ENCODE results near the gene MINDY4.

DNA sequence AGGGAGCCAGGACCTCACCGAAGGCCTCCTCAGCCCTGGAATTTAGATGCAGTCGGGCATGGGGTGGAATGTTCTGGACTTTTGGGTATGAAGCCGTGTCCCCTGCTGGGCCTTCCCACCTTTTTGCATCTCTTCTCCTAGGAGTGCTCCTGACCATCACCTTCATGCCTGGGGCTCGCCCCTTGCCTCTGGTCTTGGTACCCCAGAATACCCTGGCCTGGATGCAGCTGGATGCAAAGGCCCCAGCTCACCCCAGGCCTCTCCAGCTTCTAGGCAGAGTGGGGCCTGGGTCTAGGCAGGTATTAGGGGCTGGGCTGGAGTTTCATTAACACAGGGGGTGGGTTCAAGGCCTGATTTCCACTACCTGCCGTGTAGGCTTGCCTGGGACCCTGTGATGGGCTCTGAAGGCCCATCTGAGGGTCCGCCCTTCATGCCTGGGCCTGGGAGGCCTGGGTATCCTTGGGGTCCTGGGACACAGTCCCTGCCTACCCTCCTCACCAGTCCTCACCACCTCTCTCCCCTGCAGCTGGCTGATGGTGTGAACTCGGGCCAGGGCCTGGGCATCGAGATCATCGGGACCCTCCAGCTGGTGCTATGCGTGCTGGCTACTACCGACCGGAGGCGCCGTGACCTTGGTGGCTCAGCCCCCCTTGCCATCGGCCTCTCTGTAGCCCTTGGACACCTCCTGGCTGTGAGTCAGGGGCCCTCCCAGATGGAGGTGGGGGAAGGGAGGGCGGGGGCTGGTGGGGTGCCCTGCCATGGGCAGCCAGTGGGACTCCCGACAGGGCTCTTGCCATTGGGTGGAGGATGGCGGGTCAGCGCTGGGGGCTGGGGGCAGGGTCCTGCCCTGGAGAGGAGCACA, 150.6 kb downstream of the MINDY4 start:
- TF ChIP-seq, protein P1, sequence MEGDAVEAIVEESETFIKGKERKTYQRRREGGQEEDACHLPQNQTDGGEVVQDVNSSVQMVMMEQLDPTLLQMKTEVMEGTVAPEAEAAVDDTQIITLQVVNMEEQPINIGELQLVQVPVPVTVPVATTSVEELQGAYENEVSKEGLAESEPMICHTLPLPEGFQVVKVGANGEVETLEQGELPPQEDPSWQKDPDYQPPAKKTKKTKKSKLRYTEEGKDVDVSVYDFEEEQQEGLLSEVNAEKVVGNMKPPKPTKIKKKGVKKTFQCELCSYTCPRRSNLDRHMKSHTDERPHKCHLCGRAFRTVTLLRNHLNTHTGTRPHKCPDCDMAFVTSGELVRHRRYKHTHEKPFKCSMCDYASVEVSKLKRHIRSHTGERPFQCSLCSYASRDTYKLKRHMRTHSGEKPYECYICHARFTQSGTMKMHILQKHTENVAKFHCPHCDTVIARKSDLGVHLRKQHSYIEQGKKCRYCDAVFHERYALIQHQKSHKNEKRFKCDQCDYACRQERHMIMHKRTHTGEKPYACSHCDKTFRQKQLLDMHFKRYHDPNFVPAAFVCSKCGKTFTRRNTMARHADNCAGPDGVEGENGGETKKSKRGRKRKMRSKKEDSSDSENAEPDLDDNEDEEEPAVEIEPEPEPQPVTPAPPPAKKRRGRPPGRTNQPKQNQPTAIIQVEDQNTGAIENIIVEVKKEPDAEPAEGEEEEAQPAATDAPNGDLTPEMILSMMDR (IDR thresholded peaks at IDR 0.05), result no peak
- no peak for TF ChIP-seq POLR2A (IDR thresholded peaks at IDR 0.05)
